ENCODE results near the gene PSMB3.

GRCh38 chr17:38745545-38745944 is 7.0 kb upstream of the PSMB3 start:
- no peak for TF ChIP-seq ESRRA (IDR thresholded peaks at IDR 0.05; ENCODE audit: borderline replicate concordance, low read length)
- TF ChIP-seq CTCF (IDR thresholded peaks at IDR 0.05) = no peak
- TF ChIP-seq ELK1 (IDR thresholded peaks at IDR 0.05; ENCODE audit: low read depth, low read length) = no peak
- no peak for TF ChIP-seq POLR2A (IDR thresholded peaks at IDR 0.05; ENCODE audit: low read length)
- TF ChIP-seq RFX5 (IDR thresholded peaks at IDR 0.05) = no peak
- TF ChIP-seq ZFP36 (IDR thresholded peaks at IDR 0.05; ENCODE audit: borderline replicate concordance, partially characterized antibody) = no peak
- no peak for TF ChIP-seq CHD2 (IDR thresholded peaks at IDR 0.05; ENCODE audit: low read length, partially characterized antibody)
- TF ChIP-seq USF2 (IDR thresholded peaks at IDR 0.05) = no peak
- no peak for TF ChIP-seq CEBPB (IDR thresholded peaks at IDR 0.05)
- TF ChIP-seq MAZ (IDR thresholded peaks at IDR 0.05; ENCODE audit: borderline replicate concordance, low read depth, low read length) = no peak
- TF ChIP-seq HOXA7 (CRISPR knock-in tag; IDR thresholded peaks at IDR 0.05) = no peak

All from A549 (cell line).